C4-2B (cell line): ENCODE data around the gene POLN.

Experiments used
- ZFX ChIP-seq: fragments of 450-650 bp; IDR thresholded peaks from 2 replicates; pipeline ENCODE4 v1.6.1; 2017
- TF ChIP-seq, protein P1 (sequence below): fragments of 450-650 bp; conservative IDR thresholded peaks from 2 replicates; pipeline ENCODE4 v1.5.1; 2017; ENCODE audit warnings: mild to moderate bottlenecking

DNA sequence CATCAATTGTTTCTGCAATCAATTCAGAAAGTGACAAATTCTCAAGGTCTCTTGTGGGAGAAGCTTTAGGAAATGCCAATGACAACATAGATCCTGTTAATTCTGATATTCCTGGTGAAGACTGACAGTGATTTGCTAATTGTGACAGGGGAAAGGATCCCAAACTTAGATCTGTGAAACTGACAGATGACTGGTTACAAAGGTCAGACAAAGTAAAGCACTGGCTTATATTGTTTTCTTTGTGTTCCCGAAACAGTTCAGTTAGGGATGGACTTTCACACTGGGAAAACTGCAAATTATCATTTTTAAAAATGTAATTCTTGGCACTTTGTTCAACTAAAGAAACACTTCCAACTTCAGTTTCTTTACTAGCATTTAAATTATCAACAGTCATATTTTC lies 152.7 kb downstream of the POLN start:
- TF ChIP-seq, protein P1, sequence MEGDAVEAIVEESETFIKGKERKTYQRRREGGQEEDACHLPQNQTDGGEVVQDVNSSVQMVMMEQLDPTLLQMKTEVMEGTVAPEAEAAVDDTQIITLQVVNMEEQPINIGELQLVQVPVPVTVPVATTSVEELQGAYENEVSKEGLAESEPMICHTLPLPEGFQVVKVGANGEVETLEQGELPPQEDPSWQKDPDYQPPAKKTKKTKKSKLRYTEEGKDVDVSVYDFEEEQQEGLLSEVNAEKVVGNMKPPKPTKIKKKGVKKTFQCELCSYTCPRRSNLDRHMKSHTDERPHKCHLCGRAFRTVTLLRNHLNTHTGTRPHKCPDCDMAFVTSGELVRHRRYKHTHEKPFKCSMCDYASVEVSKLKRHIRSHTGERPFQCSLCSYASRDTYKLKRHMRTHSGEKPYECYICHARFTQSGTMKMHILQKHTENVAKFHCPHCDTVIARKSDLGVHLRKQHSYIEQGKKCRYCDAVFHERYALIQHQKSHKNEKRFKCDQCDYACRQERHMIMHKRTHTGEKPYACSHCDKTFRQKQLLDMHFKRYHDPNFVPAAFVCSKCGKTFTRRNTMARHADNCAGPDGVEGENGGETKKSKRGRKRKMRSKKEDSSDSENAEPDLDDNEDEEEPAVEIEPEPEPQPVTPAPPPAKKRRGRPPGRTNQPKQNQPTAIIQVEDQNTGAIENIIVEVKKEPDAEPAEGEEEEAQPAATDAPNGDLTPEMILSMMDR, result no peak
- TF ChIP-seq ZFX, result no peak
